Osteocyte (in vitro differentiated cells): ENCODE measurements around the gene SCN4B. TPM values are rescaled to one million over a fixed set of nuclear protein-coding genes. Genes with fewer than 3 reads are reported as not detected.
A peak's percentile ranks its signal among the peaks of the same experiment; 100 is the strongest.

Experiments used
- DNase-seq: peaks from one replicate; pipeline ENCODE4 v3.0.0; 2021; ENCODE audit warnings: mixed read lengths; ENCODE audit not compliant: unreplicated experiment; ENCODE audit errors: extremely low spot score
- H3K27ac Mint-ChIP-seq: one replicate; pipeline ENCODE4 v1.8.0; 2021; ENCODE audit warnings: mild to moderate bottlenecking, mixed read lengths; ENCODE audit not compliant: unreplicated experiment
- H3K27me3 Mint-ChIP-seq: one replicate; pipeline ENCODE4 v1.8.0; 2021; ENCODE audit warnings: mixed read lengths; ENCODE audit not compliant: unreplicated experiment
- H3K36me3 Mint-ChIP-seq: one replicate; pipeline ENCODE4 v1.8.0; 2021; ENCODE audit warnings: mixed read lengths; ENCODE audit not compliant: unreplicated experiment
- H3K4me1 Mint-ChIP-seq: one replicate; pipeline ENCODE4 v1.8.0; 2021; ENCODE audit warnings: mixed read lengths; ENCODE audit not compliant: unreplicated experiment
- H3K4me3 Mint-ChIP-seq: one replicate; pipeline ENCODE4 v1.8.0; 2021; ENCODE audit warnings: mild to moderate bottlenecking, moderate library complexity, mixed read lengths; ENCODE audit not compliant: unreplicated experiment
- H3K9me3 Mint-ChIP-seq: one replicate; pipeline ENCODE4 v1.8.0; 2021; ENCODE audit warnings: mixed read lengths; ENCODE audit not compliant: unreplicated experiment
- CTCF ChIP-seq: fragments of 200-600 bp; sonication (generic); IDR thresholded peaks from 2 replicates; pipeline ENCODE4 v1.5.0; 2021; ENCODE audit warnings: antibody characterized with exemption, mild to moderate bottlenecking, moderate library complexity
- long read RNA-seq: library from polyadenylated mRNA; unstranded; transcript quantifications from one replicate; pipeline ENCODE4 v2.0.0, GENCODE V29; 2021
- total RNA-seq: library from RNA; stranded (reverse); gene quantifications from 2 replicates; pipeline ENCODE4 v1.2.1, GENCODE V29; 2021

SCN4B gene, protein sequence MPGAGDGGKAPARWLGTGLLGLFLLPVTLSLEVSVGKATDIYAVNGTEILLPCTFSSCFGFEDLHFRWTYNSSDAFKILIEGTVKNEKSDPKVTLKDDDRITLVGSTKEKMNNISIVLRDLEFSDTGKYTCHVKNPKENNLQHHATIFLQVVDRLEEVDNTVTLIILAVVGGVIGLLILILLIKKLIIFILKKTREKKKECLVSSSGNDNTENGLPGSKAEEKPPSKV
- total RNA-seq, result 0.08 TPM in 1 of 2 replicates, not detected in the other
- long read RNA-seq, result 0 reads

DNA sequence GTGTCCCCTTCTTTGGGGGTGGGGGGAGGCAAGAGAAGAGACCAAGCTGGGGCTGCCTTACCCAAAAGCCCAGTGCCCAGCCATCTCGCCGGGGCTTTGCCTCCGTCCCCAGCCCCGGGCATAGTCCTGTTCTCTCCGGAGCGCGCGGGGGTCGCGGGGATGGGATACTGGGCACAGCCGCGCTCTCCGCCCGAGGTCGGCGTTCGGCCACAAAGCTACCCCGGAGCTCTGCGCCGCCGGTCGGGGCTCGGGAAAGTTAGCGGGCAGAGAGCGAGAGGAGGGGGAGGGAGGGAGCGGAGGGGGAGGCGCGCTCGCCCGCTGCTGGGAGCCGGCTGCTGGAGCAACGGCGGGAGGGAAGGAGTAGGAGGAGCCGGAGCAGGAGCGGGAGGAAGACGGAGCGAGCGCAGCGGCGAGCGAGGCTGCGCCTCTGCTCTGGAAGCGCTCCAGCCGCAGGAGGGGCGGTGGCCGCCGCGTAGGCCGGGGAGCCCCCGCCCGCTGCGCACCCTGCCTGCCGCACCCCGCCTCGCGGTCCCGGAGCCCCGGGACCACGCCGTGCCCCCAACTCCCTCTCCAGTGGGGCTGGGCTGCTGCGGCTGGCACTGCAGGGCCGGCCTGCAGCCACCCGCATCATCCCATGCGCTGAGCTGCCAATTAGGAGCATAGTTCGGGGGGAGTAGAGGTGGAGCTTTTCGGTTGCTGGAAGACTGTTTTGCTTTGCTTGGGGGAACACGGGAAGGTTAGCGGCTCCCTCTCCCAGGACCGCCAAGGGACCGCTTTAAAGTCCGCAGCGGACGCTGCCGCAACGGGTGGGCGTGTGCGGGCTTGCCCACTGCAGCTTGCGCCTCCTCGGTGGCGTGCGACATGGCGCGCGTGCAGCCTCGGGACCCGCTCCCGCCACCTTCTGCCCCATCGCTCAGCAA, at the start of gene SCN4B:
SCN4B (minus strand) TSS at position 272 of the 920 bp plus-strand sequence; CDS start at position 122, 150 bp downstream.
- Mint-ChIP-seq H3K36me3 (no peaks in the 10 kb centered on the region), H3K4me3 (peak within 1 kb of the TSS; percentile 62), H3K9me3 (no peaks in the 10 kb centered on the region), H3K4me1 (peaks cover 5% of the 10 kb centered on the region), H3K27ac (no peak within 1 kb of the TSS), H3K27me3 (peaks cover 82% of the 10 kb centered on the region)
- TF ChIP-seq CTCF, result no peak
- DNase-seq, result no peak

DNA sequence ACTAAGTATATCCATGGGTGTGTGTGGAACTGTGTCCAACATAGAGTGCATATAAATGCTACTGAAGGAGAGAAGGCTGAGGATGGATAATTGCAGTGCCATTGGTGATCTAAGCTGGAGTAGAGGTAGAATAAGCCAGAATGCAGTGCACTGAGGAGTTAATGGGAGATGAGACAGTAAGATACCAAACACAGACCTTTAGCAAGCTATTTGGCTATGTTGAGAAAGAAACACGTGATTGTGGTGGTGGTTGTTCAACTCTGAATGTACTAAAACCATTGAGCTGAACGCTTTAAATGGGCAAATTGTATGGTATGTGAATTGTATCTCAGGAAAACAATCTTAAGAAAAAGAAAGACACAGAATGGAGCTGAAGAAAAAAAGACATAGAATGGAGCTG, 49.3 kb upstream of the SCN4B start:
- no peak for TF ChIP-seq CTCF
- H3K27me3 Mint-ChIP-seq, result peaks cover 28% of the 10 kb centered on the region
- H3K4me3 Mint-ChIP-seq, result no peak overlapping the region
- peaks cover 6% of the 10 kb centered on the region for H3K4me1 Mint-ChIP-seq
- DNase-seq, result no peak
- no peak overlapping the region for H3K27ac Mint-ChIP-seq
- H3K36me3 Mint-ChIP-seq, result no peaks in the 10 kb centered on the region
- H3K9me3 Mint-ChIP-seq, result no peaks in the 10 kb centered on the region

DNA sequence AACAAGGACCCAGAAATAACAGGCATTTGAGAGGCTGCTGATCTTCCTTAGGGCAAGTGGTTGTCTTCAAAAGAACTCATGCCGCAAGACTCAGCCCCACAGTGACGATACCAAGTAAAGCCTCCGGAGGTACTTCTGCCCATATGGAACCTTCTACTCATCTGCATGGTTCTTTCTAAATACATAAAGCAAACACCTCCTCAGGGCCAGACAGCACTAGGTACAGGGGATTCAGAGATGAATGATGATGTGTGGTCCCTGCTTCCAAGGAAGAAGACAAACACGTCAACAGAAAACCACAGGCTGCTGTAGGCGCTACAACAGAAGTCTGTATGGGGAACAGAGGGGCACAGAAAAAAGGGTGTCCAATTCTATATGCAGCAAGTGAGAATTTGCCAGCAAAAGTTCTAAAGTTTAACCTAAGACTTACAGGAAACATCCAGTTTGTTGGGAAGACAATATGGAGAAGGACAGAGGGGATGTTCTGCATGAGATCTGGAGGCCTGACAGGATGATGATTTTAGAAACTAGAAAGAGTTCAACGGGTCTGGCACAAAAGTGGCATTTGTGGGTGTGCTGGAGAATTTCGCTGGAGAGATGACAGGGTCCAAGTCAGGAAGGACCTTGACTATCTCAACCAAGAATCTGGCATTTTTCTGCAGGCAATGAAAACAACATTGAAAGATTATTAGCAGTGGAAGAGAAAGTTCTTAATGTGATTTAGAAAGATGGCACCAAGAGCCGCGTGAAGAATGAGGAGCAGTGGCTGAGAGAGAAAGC, 48.5 kb upstream of the SCN4B start:
- no peak overlapping the region for H3K27ac Mint-ChIP-seq
- H3K9me3 Mint-ChIP-seq, result no peaks in the 10 kb centered on the region
- no peaks in the 10 kb centered on the region for H3K36me3 Mint-ChIP-seq
- no peak for DNase-seq
- peaks cover 6% of the 10 kb centered on the region for H3K4me1 Mint-ChIP-seq
- peaks cover 19% of the 10 kb centered on the region for H3K27me3 Mint-ChIP-seq
- H3K4me3 Mint-ChIP-seq, result no peak overlapping the region
- no peak for TF ChIP-seq CTCF

- Mint-ChIP-seq H3K9me3 (no peaks in the 10 kb centered on the region), H3K27ac (no peak overlapping the region), H3K4me3 (no peak overlapping the region), H3K36me3 (no peaks in the 10 kb centered on the region), H3K4me1 (peaks cover 6% of the 10 kb centered on the region), H3K27me3 (peaks cover 13% of the 10 kb centered on the region)
- DNase-seq, result no peak
- no peak for TF ChIP-seq CTCF
Measured at GRCh38 chr11:118200497-118200896, 47.9 kb upstream of the SCN4B start.
